ENCODE measurements around the gene CEP164.

Gene CEP164

DNA sequence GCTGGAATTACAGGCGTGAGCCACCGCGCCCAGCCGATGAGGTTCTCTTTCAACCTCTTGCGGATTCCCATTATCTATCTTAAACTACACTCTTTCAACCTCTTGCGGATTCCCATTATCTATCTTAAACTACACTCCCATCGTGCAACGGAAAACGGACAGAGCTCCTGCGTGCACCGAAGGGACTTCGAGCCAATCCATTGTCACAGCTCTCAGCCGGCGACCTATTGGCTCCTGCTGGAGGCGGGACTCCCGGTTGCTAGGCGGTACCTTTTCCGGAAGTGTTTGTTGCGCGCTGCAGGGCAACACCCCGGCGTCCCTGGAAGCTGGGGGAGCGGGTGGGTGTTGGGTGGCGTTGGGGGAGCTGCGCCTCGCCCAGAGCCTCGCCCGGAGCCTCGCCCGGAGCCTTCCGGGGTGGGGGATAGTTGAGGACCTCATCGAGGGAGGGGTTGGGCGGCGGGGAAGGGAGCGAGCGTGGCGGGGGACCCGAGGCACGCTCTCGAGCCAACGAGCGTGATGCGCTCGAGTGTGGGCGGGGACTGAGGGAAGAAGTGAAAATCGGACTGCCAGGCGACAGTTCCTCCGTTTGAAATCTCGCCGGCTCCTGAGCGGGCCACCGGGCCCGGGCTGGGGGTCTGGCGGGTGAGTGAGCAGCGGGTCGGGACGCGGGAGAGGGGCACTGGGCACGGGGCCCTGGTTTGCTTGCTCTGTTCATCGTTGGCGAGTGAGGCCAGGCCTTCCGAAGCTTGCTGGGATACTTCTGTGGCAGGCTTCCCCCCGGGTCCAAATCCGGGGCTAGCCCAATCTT, at the start of gene CEP164:
TSS of gene CEP164 (plus strand) at position 288 of the 808 bp plus-strand sequence. CDS start 10,733 bp downstream, outside the sequence.
- peak; percentile 93 to 97 for DNase-seq

GRCh38 chr11:117278347-117278746, 49.3 kb upstream of the CEP164 start:
- DNase-seq = no peak

GRCh38 chr11:117279711-117280376, 47.8 kb upstream of the CEP164 start:
- no peak for DNase-seq

GRCh38 chr11:117281159-117281558, 46.5 kb upstream of the CEP164 start:
- DNase-seq = no peak

DNA sequence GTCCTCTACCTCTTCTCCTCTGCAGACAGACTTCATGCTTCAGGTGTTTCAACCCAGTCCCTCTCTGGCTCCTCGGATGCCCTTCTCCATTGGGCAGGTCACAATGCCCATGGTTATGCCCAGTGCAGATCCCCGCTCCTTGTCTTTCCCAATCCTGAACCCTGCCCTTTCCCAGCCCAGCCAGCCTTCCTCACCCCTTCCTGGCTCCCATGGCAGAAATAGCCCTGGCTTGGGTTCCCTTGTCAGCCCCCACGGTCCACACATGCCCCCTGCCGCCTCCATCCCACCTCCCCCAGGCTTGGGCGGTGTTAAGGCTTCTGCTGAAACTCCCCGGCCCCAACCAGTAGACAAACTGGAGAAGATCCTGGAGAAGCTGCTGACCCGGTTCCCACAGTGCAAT, 45.8 kb upstream of the CEP164 start:
- no peak for DNase-seq

- DNase-seq = no peak
Observed at GRCh38 chr11:117282956-117283355, 44.7 kb upstream of the CEP164 start.

DNA sequence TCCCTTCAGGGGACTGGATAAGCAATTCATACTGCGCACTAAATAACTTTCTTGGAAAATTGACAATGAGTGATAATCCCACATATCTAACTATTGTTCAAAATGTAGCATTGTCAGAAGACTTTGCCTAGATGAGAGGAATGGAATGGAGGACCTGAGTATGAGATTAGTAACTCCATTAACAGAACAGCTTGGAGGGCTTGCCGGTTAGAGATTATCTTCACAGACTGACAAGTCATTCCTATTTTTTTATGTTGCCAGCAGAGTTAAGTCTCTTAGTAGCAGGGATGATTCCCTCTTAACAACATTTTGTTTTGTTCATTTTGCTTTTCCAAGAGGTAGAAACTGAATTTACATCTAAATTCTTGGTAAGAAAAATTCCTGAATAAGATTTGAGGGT, 43.6 kb upstream of the CEP164 start:
- DNase-seq = no peak

GRCh38 chr11:117286588-117286987, 41.1 kb upstream of the CEP164 start:
- DNase-seq = no peak

DNA sequence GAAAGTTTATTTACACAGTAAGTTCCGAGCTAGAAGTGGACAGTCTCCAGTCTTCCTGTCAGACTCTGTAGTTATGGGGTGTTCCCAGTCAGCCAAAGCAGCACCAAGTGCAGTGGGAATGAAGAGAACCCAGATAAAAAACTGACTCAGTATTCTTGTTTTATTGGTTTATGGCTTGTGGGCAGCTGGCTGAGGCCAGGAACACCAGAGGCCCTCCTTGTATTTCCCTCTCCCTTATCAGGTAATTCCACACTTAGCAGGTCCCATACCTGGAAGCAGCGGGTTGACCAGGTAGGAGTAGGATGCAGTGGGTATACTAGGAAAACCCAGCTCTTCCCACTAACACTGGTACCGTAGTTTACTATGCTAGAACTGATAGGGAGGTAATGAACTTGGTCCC, 40.0 kb upstream of the CEP164 start:
- no peak for DNase-seq

DNA sequence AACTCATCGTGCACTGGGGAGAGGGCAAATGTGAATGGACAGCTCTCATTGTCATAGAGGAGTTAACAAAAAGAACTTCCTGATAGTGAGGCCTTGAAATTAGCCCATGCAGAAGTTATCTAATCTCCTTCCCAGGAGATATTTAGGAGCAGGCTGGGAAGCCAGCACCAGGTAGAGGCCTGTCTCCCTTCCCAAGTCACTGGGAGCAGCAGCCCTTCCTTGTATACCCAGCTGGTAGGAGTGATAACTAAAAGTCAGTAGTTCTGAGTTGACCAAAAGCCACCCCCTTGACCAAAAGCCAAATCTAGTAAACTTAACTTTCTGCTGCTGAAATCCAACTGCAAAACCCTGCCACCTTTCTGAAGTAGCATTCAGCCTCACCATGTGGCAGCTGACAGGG, 37.9 kb upstream of the CEP164 start:
- DNase-seq = no peak

DNA sequence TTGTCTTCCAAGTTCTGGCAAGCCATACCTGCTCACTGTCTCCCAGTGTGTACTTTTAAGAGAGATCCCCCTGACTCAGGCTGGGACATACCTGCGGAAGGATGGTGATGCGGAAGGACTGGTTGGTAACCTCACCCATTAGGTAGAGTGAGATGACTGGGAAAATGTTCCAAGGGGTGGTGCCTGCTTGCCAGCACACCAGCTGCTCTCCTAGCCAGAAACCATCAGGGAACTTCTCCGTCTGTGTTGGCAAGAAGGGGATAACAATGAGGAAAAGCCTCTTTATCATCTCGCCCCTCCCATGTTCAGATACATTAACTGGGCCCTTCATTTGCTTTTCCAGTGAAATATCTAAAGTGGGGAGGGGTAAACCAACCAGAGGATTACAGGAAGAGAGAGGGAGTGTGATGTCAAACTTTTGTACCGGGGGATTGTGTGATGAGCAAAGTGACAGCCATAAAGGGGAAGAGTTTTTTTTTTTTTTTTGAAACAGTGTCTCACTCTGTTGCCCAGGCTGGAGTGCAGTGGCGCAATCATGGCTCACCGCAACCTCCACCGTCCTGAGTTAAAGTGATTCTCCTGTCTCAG, 36.8 kb upstream of the CEP164 start, which contains the start of gene BACE1-AS:
TSS of gene BACE1-AS (plus strand) at position 538 of the 588 bp plus-strand sequence.
- DNase-seq = no peak

- no peak for DNase-seq
Observed at GRCh38 chr11:117292616-117293015, 35.0 kb upstream of the CEP164 start.

GRCh38 chr11:117295438-117296137, 32.1 kb upstream of the CEP164 start:
- no peak for DNase-seq

DNA sequence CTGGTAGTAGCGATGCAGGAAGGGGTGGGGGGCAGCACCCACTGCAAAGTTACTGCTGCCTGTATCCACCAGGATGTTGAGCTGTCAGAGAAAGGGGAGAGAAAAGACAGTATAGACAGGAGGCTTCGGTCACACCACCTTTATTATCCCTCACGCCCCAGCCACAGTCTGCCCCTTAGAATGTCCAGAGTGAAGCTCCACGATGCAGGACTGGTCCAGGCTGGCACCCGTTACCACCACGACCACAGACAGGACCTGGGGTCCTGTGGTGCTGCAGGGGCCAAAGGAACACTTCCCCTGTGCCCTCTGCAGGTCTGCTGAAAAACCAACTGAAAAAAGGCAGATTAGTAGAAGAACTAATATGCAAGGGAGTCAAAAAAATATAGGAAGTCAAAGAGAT, 30.8 kb upstream of the CEP164 start:
- no peak for DNase-seq

- DNase-seq = no peak
Observed at GRCh38 chr11:117298195-117298594, 29.5 kb upstream of the CEP164 start.

- DNase-seq = no peak
Observed at GRCh38 chr11:117299351-117300282, 28.0 kb upstream of the CEP164 start.

DNA sequence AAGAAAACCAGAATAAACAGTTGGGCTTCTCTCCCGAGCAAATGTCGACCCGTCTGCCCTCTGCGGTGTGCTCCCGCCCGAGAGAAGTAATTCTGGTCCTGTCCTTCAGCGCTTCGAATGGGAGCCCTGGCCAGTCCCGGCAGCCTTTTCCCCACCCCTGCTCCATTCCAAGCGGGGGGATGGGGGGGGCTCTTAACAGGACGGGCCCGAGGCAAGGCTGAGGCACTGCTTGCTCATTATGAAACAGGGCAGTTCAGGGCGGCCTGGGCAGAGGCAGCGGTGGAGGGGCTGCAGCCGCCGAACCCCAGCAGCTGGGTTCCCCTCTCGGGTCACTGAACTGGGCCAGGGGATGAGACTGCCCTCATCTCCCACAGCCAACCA, 27.4 kb upstream of the CEP164 start:
- no peak for DNase-seq

DNA sequence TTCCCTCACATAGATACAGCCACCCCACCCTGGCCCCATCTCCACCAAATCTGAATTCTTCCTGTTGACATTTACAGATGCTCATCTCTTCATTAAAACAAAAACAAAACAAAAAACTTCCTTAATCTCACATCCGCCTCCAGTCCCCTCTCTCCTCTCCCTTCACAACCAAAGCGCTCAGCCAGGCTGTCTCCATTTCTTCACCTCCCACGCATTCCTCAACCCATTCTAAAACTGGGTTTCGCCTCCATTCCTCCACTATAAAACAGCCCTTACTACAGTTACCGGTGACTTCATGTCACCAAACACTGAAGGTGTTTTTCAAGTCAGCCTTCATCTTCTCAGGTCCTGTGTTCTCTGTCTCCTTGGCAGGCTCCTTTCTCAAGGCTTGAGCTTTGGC, 26.9 kb upstream of the CEP164 start:
- no peak for DNase-seq

DNA sequence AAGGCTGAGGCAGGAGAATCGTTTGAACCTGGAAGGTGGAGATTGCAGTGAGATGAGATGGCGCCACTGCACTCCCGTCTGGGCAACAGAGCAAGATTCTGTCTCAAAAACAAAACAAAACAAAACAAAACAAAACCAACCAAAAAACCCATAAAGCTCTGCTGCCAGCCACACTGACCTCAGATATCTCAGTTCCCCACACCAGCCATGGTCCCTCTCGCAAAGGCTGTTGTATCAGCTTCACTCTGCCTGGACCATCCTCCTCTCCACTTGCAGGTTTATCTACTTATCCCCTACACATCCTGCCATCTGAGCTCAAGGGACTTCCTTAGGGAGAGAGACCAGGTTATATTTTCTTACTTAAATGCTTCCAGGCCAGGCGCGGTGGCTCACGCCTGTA, 25.4 kb upstream of the CEP164 start:
- no peak for DNase-seq

- no peak for DNase-seq
Observed at GRCh38 chr11:117303101-117303500, 24.6 kb upstream of the CEP164 start.

- DNase-seq = no peak
Observed at GRCh38 chr11:117303646-117304315, 23.9 kb upstream of the CEP164 start.

DNA sequence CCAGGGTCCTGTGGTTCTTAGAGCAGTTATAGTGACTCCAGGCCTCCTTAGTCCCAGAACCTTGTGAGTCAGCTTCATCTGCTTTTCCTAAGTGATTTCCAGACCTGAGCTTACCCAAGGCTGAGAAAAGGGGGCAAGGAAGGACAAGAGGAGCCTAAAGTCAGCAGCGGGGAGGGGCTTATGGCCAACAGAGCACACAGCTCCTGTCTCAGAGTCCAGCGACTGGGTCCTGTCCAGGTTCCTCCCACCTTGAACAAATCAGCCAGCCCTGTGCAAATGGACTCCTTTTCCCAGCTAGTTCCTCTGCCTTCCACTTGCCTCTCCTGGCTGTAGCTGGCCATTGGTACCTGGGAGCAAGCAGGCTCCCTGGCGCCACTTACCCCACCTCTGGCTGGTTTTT, 22.5 kb upstream of the CEP164 start:
- no peak for DNase-seq

All from SHP77 (cell line).